Cardiac muscle cell (in vitro differentiated cells and primary cell): ENCODE results near the gene MYO1F. TPM values are rescaled to one million over a fixed set of nuclear protein-coding genes. Genes with fewer than 3 reads are reported as not detected.

ENCODE experiments used
- DNase-seq, 2 donors: peaks; one replicate each; pipeline versions ENCODE4 v3.0.0 to v3.0.0-alpha.2; 2010 to 2017; ENCODE audit warnings: low read depth in 1 of 2, low spot score in 1 of 2
- H3K27ac ChIP-seq: fragments of 200-600 bp; sonication (generic); 2 replicates; pipeline ENCODE4 v1.5.1; 2016
- H3K27me3 ChIP-seq: fragments of 200-600 bp; sonication (generic); 2 replicates; pipeline ENCODE4 v1.6.0; 2016; ENCODE audit warnings: control low read depth
- H3K36me3 ChIP-seq: fragments of 200-600 bp; sonication (generic); 2 replicates; pipeline ENCODE4 v1.5.1; 2016; ENCODE audit warnings: control low read depth
- H3K4me1 ChIP-seq: fragments of 200-600 bp; sonication (generic); 2 replicates; pipeline ENCODE4 v1.8.1; 2017; ENCODE audit warnings: low read depth, mild to moderate bottlenecking, mixed run types
- H3K4me3 ChIP-seq: fragments of 200-600 bp; sonication (generic); 2 replicates; pipeline ENCODE4 v1.5.1; 2016; ENCODE audit warnings: mild to moderate bottlenecking
- H3K9me3 ChIP-seq: fragments of 200-600 bp; sonication (generic); 2 replicates; pipeline ENCODE4 v1.5.1; 2017; ENCODE audit warnings: low read depth, mild to moderate bottlenecking, control low read depth
- polyA plus RNA-seq: library from polyadenylated mRNA; unstranded; fragments of >200 nt; fragmentation: Nextera tagmentation; extraction: Ambion mirVana; gene quantifications from 2 replicates; pipeline ENCODE4 v1.2.1, GENCODE V29; 2016
- total RNA-seq: library from RNA; depleted of rRNA; stranded (reverse); fragments of >200 nt; gene quantifications from 2 replicates; pipeline ENCODE4 v1.2.3, GENCODE V29; 2016
- TF ChIP-seq, protein P1 (sequence below): IDR thresholded peaks from 2 replicates; pipeline ENCODE4 v1.5.1; 2012; ENCODE audit warnings: low read depth, mild to moderate bottlenecking, low read length

MYO1F gene
- total and polyA plus RNA-seq, 2 experiments from 2014 or later: 0.03 to 1.5 TPM

DNA sequence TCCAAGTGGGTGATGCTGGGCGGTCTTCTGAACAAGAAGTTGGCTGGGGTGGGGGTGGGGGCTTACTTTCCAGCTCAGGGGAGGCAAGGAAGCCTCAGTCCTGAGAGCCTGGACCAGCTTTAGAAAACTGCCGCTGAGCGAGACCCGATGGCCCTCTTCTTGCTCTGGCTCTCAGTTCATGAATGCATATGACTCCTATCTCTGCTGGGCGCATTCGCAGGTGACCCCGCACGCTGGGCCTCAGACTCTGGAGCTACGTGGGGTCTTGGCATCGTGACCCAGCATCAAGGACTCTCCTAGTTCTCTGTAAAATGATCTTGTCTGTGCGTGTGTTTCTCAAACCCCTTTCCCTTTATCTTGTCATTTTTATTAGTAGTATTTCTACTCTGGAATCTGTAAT, 94.5 kb downstream of the MYO1F start:
- no peaks in the 10 kb centered on the region for H3K9me3 ChIP-seq
- H3K4me3 ChIP-seq: no peak overlapping the region
- DNase-seq: no peak
- H3K4me1 ChIP-seq: no peaks in the 10 kb centered on the region
- TF ChIP-seq, protein P1, sequence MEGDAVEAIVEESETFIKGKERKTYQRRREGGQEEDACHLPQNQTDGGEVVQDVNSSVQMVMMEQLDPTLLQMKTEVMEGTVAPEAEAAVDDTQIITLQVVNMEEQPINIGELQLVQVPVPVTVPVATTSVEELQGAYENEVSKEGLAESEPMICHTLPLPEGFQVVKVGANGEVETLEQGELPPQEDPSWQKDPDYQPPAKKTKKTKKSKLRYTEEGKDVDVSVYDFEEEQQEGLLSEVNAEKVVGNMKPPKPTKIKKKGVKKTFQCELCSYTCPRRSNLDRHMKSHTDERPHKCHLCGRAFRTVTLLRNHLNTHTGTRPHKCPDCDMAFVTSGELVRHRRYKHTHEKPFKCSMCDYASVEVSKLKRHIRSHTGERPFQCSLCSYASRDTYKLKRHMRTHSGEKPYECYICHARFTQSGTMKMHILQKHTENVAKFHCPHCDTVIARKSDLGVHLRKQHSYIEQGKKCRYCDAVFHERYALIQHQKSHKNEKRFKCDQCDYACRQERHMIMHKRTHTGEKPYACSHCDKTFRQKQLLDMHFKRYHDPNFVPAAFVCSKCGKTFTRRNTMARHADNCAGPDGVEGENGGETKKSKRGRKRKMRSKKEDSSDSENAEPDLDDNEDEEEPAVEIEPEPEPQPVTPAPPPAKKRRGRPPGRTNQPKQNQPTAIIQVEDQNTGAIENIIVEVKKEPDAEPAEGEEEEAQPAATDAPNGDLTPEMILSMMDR: no peak
- peak overlapping the region; percentile 43 for H3K27ac ChIP-seq
- no peaks in the 10 kb centered on the region for H3K27me3 ChIP-seq
- peaks cover 34% of the 10 kb centered on the region for H3K36me3 ChIP-seq

DNA sequence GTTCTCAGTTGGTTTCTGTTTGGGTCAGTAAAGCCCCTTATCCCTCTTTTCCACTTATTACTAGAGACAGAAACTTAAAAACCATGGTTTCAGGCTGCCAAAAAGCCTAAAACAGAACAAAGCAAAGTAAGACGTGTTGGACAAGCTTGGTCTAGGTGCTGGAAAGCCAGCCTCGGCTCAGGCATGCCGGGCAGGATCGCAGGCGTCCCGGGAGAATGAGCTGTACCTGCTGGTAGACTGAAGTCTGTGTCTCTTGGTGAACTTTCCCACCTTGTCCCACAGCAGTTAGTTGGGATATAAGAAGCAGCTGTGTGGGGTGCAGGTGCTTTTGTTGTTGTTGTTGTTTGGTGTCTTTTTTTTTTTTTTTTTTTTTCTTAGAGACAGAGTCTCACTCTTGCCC, 95.6 kb downstream of the MYO1F start:
- Histone ChIP-seq H3K36me3 (peaks cover 29% of the 10 kb centered on the region), H3K4me1 (no peaks in the 10 kb centered on the region), H3K4me3 (no peak overlapping the region), H3K9me3 (no peaks in the 10 kb centered on the region), H3K27ac (peak overlapping the region; percentile 40), H3K27me3 (no peaks in the 10 kb centered on the region)
- DNase-seq: no peak
- TF ChIP-seq, protein P1: no peak

DNA sequence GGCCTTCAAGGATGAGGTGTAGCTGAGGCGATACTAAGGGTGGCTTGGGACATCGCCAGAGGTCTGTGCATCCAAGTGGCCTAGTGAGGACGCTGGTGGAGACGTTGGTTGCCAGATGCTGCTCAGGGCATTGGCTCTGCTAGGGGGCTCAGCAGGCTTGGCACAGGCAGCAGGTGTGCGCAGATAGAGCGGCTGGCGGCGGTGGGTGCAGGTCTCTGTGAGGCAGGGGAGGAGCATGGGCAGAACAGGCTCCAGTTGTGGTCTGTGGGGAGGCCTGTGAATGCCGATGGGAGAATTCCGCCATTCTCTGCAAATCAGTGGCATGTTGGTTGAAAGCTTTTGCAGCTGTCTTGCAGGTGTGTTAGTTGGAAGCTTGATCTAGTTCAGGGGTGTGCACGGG, 96.0 kb downstream of the MYO1F start:
- no peaks in the 10 kb centered on the region for H3K9me3 ChIP-seq
- peak overlapping the region; percentile 40 for H3K27ac ChIP-seq
- TF ChIP-seq, protein P1: no peak
- peaks cover 27% of the 10 kb centered on the region for H3K36me3 ChIP-seq
- H3K4me3 ChIP-seq: no peak overlapping the region
- no peaks in the 10 kb centered on the region for H3K4me1 ChIP-seq
- no peaks in the 10 kb centered on the region for H3K27me3 ChIP-seq
- no peak for DNase-seq

DNA sequence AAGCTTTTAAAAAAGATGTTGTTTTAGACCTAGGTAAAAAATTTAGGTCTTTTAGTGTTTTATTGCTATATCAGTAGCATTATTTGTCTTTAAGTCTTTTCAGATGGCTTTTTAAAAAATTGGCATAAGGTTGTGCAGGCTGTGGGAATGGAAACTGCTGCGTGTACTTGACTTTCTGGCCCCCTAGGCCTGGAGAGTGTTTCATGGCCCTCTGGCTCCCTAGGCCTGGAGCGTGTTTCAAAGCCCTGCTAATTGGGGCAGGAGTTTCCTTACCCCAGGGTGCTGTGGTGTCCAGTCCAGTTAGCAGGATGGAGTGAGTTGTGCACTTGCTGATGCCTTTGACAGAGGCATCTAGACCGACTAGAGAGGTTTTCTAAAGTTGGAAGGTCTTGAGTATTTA, 98.6 kb downstream of the MYO1F start:
- Histone ChIP-seq H3K9me3 (no peaks in the 10 kb centered on the region), H3K27ac (peak overlapping the region; percentile 68), H3K27me3 (no peaks in the 10 kb centered on the region), H3K4me3 (no peak overlapping the region), H3K36me3 (peaks cover 35% of the 10 kb centered on the region), H3K4me1 (no peaks in the 10 kb centered on the region)
- TF ChIP-seq, protein P1: no peak
- no peak for DNase-seq

DNA sequence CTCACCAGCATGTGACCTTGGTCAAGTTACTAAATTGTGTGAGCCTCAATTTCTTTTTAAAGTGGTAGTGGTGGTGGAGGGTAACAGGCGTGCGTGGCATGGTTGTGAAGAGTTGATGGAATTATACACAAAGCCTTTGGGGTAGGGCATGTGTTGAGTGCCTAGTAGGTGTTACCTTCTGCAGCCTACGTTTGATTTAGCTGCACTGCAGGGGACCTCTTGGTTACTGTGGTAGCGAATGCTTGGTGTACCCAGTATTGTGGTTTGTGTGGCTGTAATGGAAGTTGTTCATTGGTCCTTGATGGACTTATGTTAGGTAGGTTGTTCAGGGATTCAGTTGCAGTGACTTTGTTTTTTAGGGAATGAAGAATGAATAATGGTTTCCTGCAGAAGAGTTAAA, 99.4 kb downstream of the MYO1F start:
- Histone ChIP-seq H3K36me3 (peaks cover 34% of the 10 kb centered on the region), H3K27ac (no peak overlapping the region), H3K4me3 (no peak overlapping the region), H3K9me3 (no peaks in the 10 kb centered on the region), H3K27me3 (no peaks in the 10 kb centered on the region), H3K4me1 (no peaks in the 10 kb centered on the region)
- no peak for DNase-seq
- TF ChIP-seq, protein P1: no peak

DNA sequence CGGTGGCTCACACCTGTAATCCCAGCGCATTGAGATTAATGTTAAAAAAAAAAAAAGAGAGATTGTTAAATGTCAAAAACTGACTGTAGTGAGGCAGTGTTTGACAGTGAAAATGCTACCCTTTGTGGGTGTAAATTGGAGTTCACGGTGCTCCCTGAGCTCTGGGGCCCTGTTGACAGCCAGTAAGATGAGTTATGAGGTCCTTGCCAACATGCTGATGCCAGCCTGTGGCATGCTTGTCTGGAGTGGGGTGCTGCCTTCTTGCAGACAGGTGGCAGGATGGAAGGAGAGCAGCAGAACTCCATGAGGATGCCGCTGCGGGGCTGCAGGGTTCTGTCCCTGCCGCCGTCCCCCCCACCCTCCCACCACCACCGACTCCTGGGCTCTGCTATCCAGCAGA, 100.7 kb downstream of the MYO1F start:
- H3K9me3 ChIP-seq: no peaks in the 10 kb centered on the region
- no peaks in the 10 kb centered on the region for H3K27me3 ChIP-seq
- H3K27ac ChIP-seq: no peak overlapping the region
- H3K4me3 ChIP-seq: no peak overlapping the region
- TF ChIP-seq, protein P1: no peak
- no peak for DNase-seq
- H3K4me1 ChIP-seq: no peaks in the 10 kb centered on the region
- H3K36me3 ChIP-seq: peaks cover 43% of the 10 kb centered on the region
